ENCODE measurements around the gene SLC7A11. TPM values are rescaled to one million over a fixed set of nuclear protein-coding genes. Genes with fewer than 3 reads are reported as not detected.

The SLC7A11 gene
- total RNA-seq = 2.4 and 13.4 TPM in 2 replicates

DNA sequence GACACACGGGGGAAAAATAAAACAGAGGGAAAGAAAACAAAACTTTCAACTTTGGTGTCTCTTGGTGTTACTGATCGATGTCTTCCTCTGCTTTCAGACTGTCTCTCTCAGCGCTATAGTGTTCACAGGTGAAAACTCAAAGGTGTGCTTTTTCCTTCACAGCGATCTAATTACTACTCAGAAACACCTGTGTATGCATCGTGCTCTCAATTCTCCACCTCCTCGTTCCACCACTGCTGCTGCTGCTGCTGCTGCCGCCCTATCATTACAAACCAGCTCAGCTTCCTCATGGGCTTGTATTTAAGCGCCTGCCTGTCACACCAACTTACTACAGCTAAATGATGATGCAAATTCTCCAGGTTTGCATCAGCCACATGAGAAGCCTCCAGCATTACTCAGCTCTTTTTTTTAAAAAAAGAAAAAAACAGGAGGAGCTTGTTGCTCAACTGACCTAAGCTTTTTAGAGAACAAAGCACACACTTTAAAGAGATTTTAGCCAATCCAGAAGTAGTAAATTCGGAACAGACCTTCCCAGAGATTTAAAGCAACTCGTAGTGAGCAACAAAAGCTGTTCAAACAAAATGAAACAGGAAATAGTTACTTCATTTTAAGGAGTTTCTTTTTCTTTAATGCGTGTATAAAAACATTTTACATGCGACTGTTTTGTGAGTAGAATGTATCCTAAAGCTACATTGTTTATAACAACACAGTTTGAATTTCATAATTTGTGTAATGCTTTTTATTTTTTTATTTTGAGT, at the start of gene SLC7A11:
Gene SLC7A11 (minus strand): TSS at position 274 of the 758 bp plus-strand sequence. CDS start 280 bp downstream, outside the sequence.

Data from placental epithelial cell (primary cell).